Natural killer cell treated with Interleukin-12 subunit alpha and Interleukin-12 subunit beta and Interleukin-15 and Interleukin-18, amount 100 ng/mL, for 72 hours (primary cell): Measurements from ENCODE around the gene TERF2IP. TPM values are rescaled to one million over a fixed set of nuclear protein-coding genes. Genes with fewer than 3 reads are reported as not detected.

Source experiments
- ATAC-seq, 2 donors: fragments of 150-1000 bp; cut with Tn5 transposase in 1 of 2; sonication (Bioruptor Pico), chemical (Tn5 transposase) in 1 of 2; 2 replicates each; pipeline ENCODE4 v1.10.0; 2021
- DNase-seq: peaks from one replicate; pipeline ENCODE4 v3.0.0; 2022; ENCODE audit warnings: low spot score
- H3K27ac Mint-ChIP-seq, 2 donors: 1 replicate in 1 of 2; 2 replicates in 1 of 2; pipeline ENCODE4 v1.8.0; 2022; ENCODE audit warnings: mixed read lengths in 2 of 2, mild to moderate bottlenecking in 1 of 2, moderate library complexity in 1 of 2
- H3K27me3 Mint-ChIP-seq, 2 donors: 1 replicate in 1 of 2; 2 replicates in 1 of 2; pipeline ENCODE4 v1.8.0; 2022; ENCODE audit warnings: mixed read lengths in 2 of 2
- H3K36me3 Mint-ChIP-seq: one replicate; pipeline ENCODE4 v1.8.0; 2022; ENCODE audit warnings: mixed read lengths
- H3K4me1 Mint-ChIP-seq, 2 donors: 1 replicate in 1 of 2; 2 replicates in 1 of 2; pipeline ENCODE4 v1.8.0; 2022; ENCODE audit warnings: low read depth in 2 of 2, mixed read lengths in 2 of 2, mild to moderate bottlenecking in 1 of 2
- H3K4me3 Mint-ChIP-seq: one replicate; pipeline ENCODE4 v1.8.0; 2022; ENCODE audit warnings: mixed read lengths
- H3K9me3 Mint-ChIP-seq: 2 replicates; pipeline ENCODE4 v1.8.0; 2022; ENCODE audit warnings: mixed read lengths
- total RNA-seq, 2 donors: library from RNA; stranded (reverse); gene quantifications; one replicate each; pipeline ENCODE4 v1.2.3, GENCODE V29; 2022

The TERF2IP gene
- total RNA-seq, 2 donors from 2014 or later = 77.9 to 116 TPM

DNA sequence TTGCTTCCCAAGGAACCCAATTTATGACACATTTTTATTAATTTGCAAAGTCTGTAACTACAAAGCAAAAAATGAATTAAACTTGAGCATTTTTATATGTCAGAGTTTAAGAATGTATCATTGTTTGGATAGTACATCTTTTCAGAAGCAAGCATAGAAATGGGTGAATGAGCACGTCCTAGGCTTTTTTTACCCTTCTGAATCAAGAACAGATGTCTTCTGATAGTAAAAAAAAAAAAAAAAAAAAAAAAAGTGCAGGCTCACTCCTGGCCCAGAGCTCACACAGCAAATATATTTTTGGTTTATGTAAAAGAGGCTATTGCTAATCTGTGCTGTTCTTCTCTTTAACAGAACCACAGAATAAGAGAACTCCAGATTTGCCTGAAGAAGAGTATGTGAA is 6.3 kb downstream of the TERF2IP start:
- Mint-ChIP-seq H3K4me3 (peak overlapping the region; percentile 52), H3K36me3 (peaks cover 36% of the 10 kb centered on the region), H3K4me1 (peaks cover 45 to 56% of the 10 kb centered on the region in 2 donors), H3K27me3 (no peaks in the 10 kb centered on the region), H3K9me3 (no peaks in the 10 kb centered on the region), H3K27ac (peak overlapping the region; percentile 7 to 92)
- ATAC-seq (no peak), DNase-seq (no peak)

GRCh38 chr16:75658175-75658574 is 10.6 kb downstream of the TERF2IP start:
- Mint-ChIP-seq H3K9me3 (no peaks in the 10 kb centered on the region), H3K27ac (no peak overlapping the region), H3K36me3 (peaks cover 26% of the 10 kb centered on the region), H3K4me1 (peaks cover 21% of the 10 kb centered on the region in 2 donors), H3K27me3 (no peaks in the 10 kb centered on the region), H3K4me3 (no peak overlapping the region)
- no peak for ATAC-seq
- DNase-seq = no peak

DNA sequence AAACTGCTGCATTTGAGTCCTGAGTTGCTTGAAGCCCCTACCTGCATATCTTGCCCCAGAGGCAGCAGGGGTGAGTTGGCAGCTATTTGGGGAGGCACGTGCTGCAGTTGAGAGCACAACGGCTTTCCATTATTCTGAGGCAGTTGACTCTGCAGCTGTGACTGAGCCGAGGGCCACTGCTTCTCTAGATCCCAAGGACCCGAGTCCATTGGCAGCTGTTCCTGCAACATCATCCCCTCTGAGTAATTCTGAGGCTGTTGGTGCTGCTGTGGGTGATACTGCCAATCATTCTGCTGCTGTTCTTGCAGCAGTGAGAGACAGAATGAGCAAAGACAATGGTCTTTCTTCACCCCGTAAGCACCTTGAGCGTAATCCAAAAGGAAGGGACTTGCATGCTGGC is 12.7 kb downstream of the TERF2IP start:
- Mint-ChIP-seq H3K4me3 (no peak overlapping the region), H3K36me3 (peaks cover 18% of the 10 kb centered on the region), H3K27ac (no peak overlapping the region), H3K9me3 (no peaks in the 10 kb centered on the region), H3K4me1 (peaks cover 8 to 11% of the 10 kb centered on the region in 2 donors), H3K27me3 (no peaks in the 10 kb centered on the region)
- no peak for ATAC-seq
- no peak for DNase-seq

GRCh38 chr16:75660726-75661302 is 13.2 kb downstream of the TERF2IP start:
- H3K4me3 Mint-ChIP-seq = no peak overlapping the region
- H3K9me3 Mint-ChIP-seq = no peaks in the 10 kb centered on the region
- peaks cover 15% of the 10 kb centered on the region for H3K36me3 Mint-ChIP-seq
- H3K27ac Mint-ChIP-seq = no peak overlapping the region
- no peak for ATAC-seq
- H3K27me3 Mint-ChIP-seq = no peaks in the 10 kb centered on the region
- no peak for DNase-seq
- H3K4me1 Mint-ChIP-seq = peaks cover 6 to 11% of the 10 kb centered on the region in 2 donors

DNA sequence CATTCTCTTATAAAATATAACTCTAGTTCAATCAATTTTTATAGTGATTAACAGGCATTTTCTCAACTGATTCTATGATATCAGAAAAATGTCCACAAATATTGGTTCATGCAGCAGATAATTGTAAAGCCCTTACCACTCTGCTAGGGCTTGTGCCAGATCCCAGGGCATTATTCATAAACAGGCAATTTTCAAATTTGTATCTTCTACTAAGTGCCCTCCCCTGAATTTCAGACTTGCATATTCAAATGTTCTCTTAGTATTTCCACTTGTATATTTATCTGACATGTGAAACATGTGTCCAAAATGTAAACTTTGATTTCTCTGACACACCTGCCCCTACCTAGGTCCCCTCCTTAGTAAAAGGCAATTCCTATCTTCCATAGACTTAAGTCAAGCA is 19.9 kb downstream of the TERF2IP start:
- Mint-ChIP-seq H3K4me1 (peaks cover 0 to 3% of the 10 kb centered on the region in 2 donors), H3K4me3 (no peak overlapping the region), H3K27me3 (no peaks in the 10 kb centered on the region), H3K36me3 (no peaks in the 10 kb centered on the region), H3K9me3 (no peaks in the 10 kb centered on the region), H3K27ac (no peak overlapping the region)
- ATAC-seq (no peak), DNase-seq (no peak)

DNA sequence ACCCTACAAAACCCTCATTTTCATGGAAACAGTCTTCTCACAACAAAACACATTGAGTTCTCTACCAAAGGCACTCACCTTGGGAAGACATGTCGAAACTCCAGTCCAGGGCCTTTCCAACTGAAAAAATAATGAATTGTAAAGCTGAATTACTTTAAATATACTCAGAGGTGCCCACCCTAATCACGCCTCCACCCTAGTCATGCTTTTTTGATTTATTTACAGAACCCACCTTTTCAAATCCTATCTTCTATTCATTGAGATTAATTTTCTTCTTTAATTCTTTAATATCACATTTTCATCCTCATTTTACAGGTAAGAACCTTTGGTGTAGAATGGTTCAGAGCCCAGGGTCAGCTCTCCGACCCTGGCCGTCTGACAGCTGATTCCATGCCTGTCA is 29.3 kb downstream of the TERF2IP start, which contains the start of gene CPHXL2:
TSS of gene CPHXL2 (minus strand) at position 101 of the 400 bp plus-strand sequence. CDS start at position 91, 10 bp downstream.
- ATAC-seq = no peak
- H3K4me3 Mint-ChIP-seq = no peak within 1 kb of the TSS
- H3K4me1 Mint-ChIP-seq = no peaks in the 10 kb centered on the region
- H3K36me3 Mint-ChIP-seq = no peaks in the 10 kb centered on the region
- DNase-seq = no peak
- no peak within 1 kb of the TSS for H3K27ac Mint-ChIP-seq
- no peaks in the 10 kb centered on the region for H3K27me3 Mint-ChIP-seq
- no peaks in the 10 kb centered on the region for H3K9me3 Mint-ChIP-seq

GRCh38 chr16:75679366-75679765 is 31.8 kb downstream of the TERF2IP start:
- Mint-ChIP-seq H3K9me3 (no peaks in the 10 kb centered on the region), H3K36me3 (no peaks in the 10 kb centered on the region), H3K27ac (no peak overlapping the region), H3K4me3 (no peak overlapping the region), H3K27me3 (peaks cover 0 to 11% of the 10 kb centered on the region in 2 donors), H3K4me1 (no peaks in the 10 kb centered on the region)
- no peak for DNase-seq
- no peak for ATAC-seq

DNA sequence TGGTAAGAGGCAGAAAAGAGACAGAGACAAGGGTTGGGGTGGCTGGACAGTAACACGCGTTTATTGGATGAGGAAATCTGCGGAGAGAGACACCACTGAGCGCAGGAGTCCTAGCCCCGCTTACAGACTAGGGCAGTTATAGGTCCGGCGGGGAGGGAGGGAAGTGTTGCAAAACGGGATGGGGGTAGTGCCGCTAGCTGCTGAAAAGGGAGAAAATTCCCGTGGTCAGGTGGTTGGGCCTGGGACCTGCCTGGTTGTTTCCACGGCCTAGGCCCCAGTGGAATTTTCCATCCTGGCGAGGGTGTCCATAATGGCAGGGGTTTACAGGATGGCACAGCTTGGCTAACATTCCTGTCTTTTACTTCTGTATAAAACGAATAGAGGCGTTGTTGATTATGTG is 34.7 kb downstream of the TERF2IP start:
- Mint-ChIP-seq H3K27me3 (peaks cover 0 to 14% of the 10 kb centered on the region in 2 donors), H3K4me1 (no peaks in the 10 kb centered on the region), H3K4me3 (no peak overlapping the region), H3K27ac (no peak overlapping the region), H3K9me3 (no peaks in the 10 kb centered on the region), H3K36me3 (no peaks in the 10 kb centered on the region)
- DNase-seq = no peak
- ATAC-seq = no peak

DNA sequence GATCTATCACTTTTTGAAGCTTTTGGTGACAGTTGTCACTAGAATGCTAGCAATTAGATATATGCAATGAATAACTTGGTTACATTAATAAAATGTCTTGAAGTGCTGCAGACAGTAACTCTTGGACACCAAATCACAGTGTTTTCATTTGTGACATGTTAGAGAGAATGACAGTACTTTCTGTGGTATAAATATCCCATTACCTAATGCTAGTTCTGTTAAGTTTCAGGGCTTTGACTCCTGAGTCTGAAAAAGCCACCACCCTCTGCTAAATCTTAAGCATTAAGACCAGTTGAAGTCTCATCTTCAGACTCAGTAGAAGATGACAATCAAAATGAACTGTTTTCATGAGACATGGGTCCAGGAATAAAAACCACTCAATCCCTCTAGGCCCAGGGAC is 39.8 kb downstream of the TERF2IP start:
- no peaks in the 10 kb centered on the region for H3K36me3 Mint-ChIP-seq
- ATAC-seq (no peak), DNase-seq (no peak)
- H3K4me3 Mint-ChIP-seq = no peak overlapping the region
- H3K4me1 Mint-ChIP-seq = no peaks in the 10 kb centered on the region
- H3K27ac Mint-ChIP-seq = no peak overlapping the region
- no peaks in the 10 kb centered on the region for H3K9me3 Mint-ChIP-seq
- H3K27me3 Mint-ChIP-seq = peaks cover 0 to 14% of the 10 kb centered on the region in 2 donors

DNA sequence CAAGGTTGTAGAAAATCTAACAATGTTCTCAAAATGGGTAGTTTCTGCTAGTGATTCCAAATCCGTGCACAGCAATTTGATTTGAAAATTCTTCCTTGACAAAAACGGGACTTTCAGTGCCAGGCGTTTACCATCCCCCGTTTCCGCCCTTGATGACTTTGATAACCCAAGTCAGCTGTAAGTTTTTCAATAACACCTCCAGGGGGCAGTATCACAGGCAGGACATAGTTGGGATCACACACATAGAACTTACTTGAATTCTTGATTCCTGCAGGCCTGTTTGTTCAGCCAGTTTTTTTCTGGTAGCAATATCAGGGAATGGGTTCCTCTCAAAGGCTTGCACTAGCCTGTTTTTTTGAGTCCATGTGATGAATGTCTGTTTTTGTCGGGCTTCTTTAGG is 48.1 kb downstream of the TERF2IP start:
- H3K27ac Mint-ChIP-seq = no peak overlapping the region
- no peaks in the 10 kb centered on the region for H3K9me3 Mint-ChIP-seq
- no peak overlapping the region for H3K4me3 Mint-ChIP-seq
- no peaks in the 10 kb centered on the region for H3K36me3 Mint-ChIP-seq
- ATAC-seq (no peak), DNase-seq (no peak)
- H3K27me3 Mint-ChIP-seq = no peaks in the 10 kb centered on the region
- H3K4me1 Mint-ChIP-seq = no peaks in the 10 kb centered on the region

- no peaks in the 10 kb centered on the region for H3K4me1 Mint-ChIP-seq
- H3K36me3 Mint-ChIP-seq = no peaks in the 10 kb centered on the region
- H3K27me3 Mint-ChIP-seq = no peaks in the 10 kb centered on the region
- no peak overlapping the region for H3K27ac Mint-ChIP-seq
- no peaks in the 10 kb centered on the region for H3K9me3 Mint-ChIP-seq
- no peak overlapping the region for H3K4me3 Mint-ChIP-seq
- ATAC-seq (no peak), DNase-seq (no peak)
Measured at GRCh38 chr16:75697571-75697970, 50.0 kb downstream of the TERF2IP start.

DNA sequence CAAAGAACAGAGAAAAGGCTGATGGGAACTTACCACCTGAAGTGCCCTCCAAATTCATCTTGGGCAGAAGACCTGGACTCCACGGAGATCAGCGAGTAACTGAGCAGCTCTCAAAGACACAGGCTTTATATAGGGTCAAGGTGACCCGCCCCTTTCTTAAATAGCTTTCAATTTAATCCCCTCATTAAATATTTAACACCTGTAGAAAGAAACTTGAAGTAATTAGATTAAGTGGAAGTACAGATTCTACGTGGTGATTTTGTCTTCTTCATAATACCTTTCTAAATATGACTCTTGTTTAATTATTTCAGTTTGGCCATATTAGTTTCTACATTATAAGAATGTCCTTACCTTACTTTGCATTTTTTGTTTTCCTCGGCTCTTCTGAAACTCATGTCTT is 53.8 kb downstream of the TERF2IP start, which contains the start of gene DUXB:
TSS of gene DUXB (minus strand) at position 101 of the 400 bp plus-strand sequence. CDS start at position 58, 43 bp downstream.
- Mint-ChIP-seq H3K4me1 (no peaks in the 10 kb centered on the region), H3K9me3 (no peaks in the 10 kb centered on the region)

GRCh38 chr16:75702242-75702641 is 54.7 kb downstream of the TERF2IP start:
- ATAC-seq = no peak
- Mint-ChIP-seq H3K9me3 (no peaks in the 10 kb centered on the region), H3K36me3 (no peaks in the 10 kb centered on the region)

More for the DNA sequence above, 53.8 kb downstream of the TERF2IP start, which contains the start of gene DUXB:
- Mint-ChIP-seq H3K36me3 (no peaks in the 10 kb centered on the region), H3K27ac (no peak within 1 kb of the TSS), H3K27me3 (no peaks in the 10 kb centered on the region), H3K4me3 (no peak within 1 kb of the TSS)
- DNase-seq (no peak), ATAC-seq (no peak)

GRCh38 chr16:75703306-75703705 is 55.7 kb downstream of the TERF2IP start:
- DNase-seq (no peak), ATAC-seq (no peak)
- H3K9me3 Mint-ChIP-seq = no peaks in the 10 kb centered on the region
- no peaks in the 10 kb centered on the region for H3K4me1 Mint-ChIP-seq
- H3K27ac Mint-ChIP-seq = no peak overlapping the region
- no peaks in the 10 kb centered on the region for H3K36me3 Mint-ChIP-seq
- H3K27me3 Mint-ChIP-seq = peaks cover 0 to under 1% of the 10 kb centered on the region in 2 donors
- no peak overlapping the region for H3K4me3 Mint-ChIP-seq

More at GRCh38 chr16:75702242-75702641, 54.7 kb downstream of the TERF2IP start:
- Mint-ChIP-seq H3K27ac (no peak overlapping the region), H3K4me3 (no peak overlapping the region), H3K27me3 (no peaks in the 10 kb centered on the region), H3K4me1 (no peaks in the 10 kb centered on the region)
- DNase-seq = no peak
